T-cell (primary cell): Measurements from ENCODE around the gene LGALS7B. TPM values are rescaled to one million over a fixed set of nuclear protein-coding genes. Genes with fewer than 3 reads are reported as not detected.

Source experiments
- ATAC-seq, 4 experiments: fragments of 200-7000 bp in 3 of 4; fragments of 150-1000 bp in 1 of 4; cut with Tn5 transposase; replicated peaks in 1 of 4; 1 replicate in 3 of 4; 2 replicates in 1 of 4; pipeline ENCODE4 v1.10.0; 2021; ENCODE audit warnings: moderate library complexity in 3 of 4, mild to moderate bottlenecking in 2 of 4, moderate number of reproducible peaks in 1 of 4
- CTCF ChIA-PET, 2 donors: fragments of 300-600 bp; sonication (Branson Sonifier 250); formaldehyde crosslinking; loops; one replicate each; lab custom pipeline; 2022; ENCODE audit warnings: antibody characterized with exemption in 2 of 2; lab: Charles Lee
- POLR2A ChIA-PET, 2 donors: fragments of 300-600 bp; sonication (Branson Sonifier 250); formaldehyde crosslinking; loops; one replicate each; lab custom pipeline; 2022; ENCODE audit warnings: antibody characterized with exemption in 2 of 2; lab: Charles Lee
- DNase-seq, 35 experiments: peaks; one replicate each; pipeline versions ENCODE4 v3.0.0 to v3.0.0-alpha.2; 2013 to 2023
- H3K27ac ChIP-seq: one replicate; pipeline ENCODE4 v1.5.1; 2013; ENCODE audit warnings: low read length
- H3K27me3 ChIP-seq, 2 experiments: replicated peaks in 1 of 2; 1 replicate in 1 of 2; 2 replicates in 1 of 2; pipeline versions ENCODE4 v1.6.1 to v1.7.0; 2013; ENCODE audit warnings: low read length in 1 of 2, mixed read lengths in 1 of 2; ENCODE audit not compliant: control insufficient read depth in 2 of 2, insufficient read depth in 2 of 2; ENCODE audit errors: extremely low read depth in 1 of 2
- H3K36me3 ChIP-seq, 2 donors: 1 replicate in 1 of 2; 2 replicates in 1 of 2; pipeline versions ENCODE4 v1.6.1 to v1.7.0; 2013; ENCODE audit warnings: low read length in 1 of 2; ENCODE audit not compliant: control insufficient read depth in 2 of 2, insufficient read depth in 1 of 2; ENCODE audit errors: extremely low read depth in 1 of 2
- H3K4me1 ChIP-seq, 2 experiments: 1 replicate in 1 of 2; 2 replicates in 1 of 2; pipeline versions ENCODE4 v1.6.1 to v1.7.0; 2013; ENCODE audit warnings: low read length in 2 of 2, mixed read lengths in 1 of 2; ENCODE audit not compliant: insufficient read depth in 2 of 2, control insufficient read depth in 1 of 2; ENCODE audit errors: extremely low read depth in 1 of 2
- H3K4me3 ChIP-seq, 2 donors: 1 replicate in 1 of 2; 2 replicates in 1 of 2; pipeline versions ENCODE4 v1.5.1 to v1.7.0; 2013; ENCODE audit warnings: mild to moderate bottlenecking in 2 of 2, low read length in 1 of 2, moderate library complexity in 1 of 2; ENCODE audit not compliant: control insufficient read depth in 1 of 2; ENCODE audit errors: extremely low read depth in 1 of 2
- H3K9me3 ChIP-seq: 2 replicates; pipeline ENCODE4 v1.7.0; 2013
- H3K27ac Mint-ChIP-seq, 2 donors: one replicate each; pipeline ENCODE4 v1.8.0; 2020 to 2021; ENCODE audit warnings: mild to moderate bottlenecking in 2 of 2, mixed read lengths in 2 of 2
- H3K27me3 Mint-ChIP-seq, 2 donors: one replicate each; pipeline ENCODE4 v1.8.0; 2021 to 2022; ENCODE audit warnings: mixed read lengths in 2 of 2
- H3K36me3 Mint-ChIP-seq: one replicate; pipeline ENCODE4 v1.8.0; 2021; ENCODE audit warnings: mixed read lengths
- H3K4me1 Mint-ChIP-seq, 3 donors: one replicate each; pipeline ENCODE4 v1.8.0; 2020 to 2022; ENCODE audit warnings: mixed read lengths in 3 of 3, mild to moderate bottlenecking in 1 of 3
- H3K4me3 Mint-ChIP-seq, 3 donors: one replicate each; pipeline ENCODE4 v1.8.0; 2020 to 2022; ENCODE audit warnings: mild to moderate bottlenecking in 3 of 3, mixed read lengths in 3 of 3, moderate library complexity in 3 of 3
- H3K9me3 Mint-ChIP-seq, 3 donors: one replicate each; pipeline ENCODE4 v1.8.0; 2020 to 2022; ENCODE audit warnings: mixed read lengths in 3 of 3
- WGBS: methylation state at CpG from one replicate; pipeline ENCODE4 v1.1.5; 2013; ENCODE audit warnings: missing lambda C conversion rate; ENCODE audit not compliant: insufficient coverage; 5-methylcytosine and 5-hydroxymethylcytosine counted together
- total RNA-seq, 35 experiments: library from RNA in 6 of 35; stranded (reverse) in 6 of 35; fragments of 120-200 nt in 1 of 35; gene quantifications; one replicate each; pipeline versions ENCODE4 v1.2.1 to v1.2.4 and lab custom pipeline; 2013 to 2026

LGALS7B gene
- total RNA-seq, 5 donors from 2014 or later (not counting 1 experiment from before 2014, with no cell fraction given), result not detected

DNA sequence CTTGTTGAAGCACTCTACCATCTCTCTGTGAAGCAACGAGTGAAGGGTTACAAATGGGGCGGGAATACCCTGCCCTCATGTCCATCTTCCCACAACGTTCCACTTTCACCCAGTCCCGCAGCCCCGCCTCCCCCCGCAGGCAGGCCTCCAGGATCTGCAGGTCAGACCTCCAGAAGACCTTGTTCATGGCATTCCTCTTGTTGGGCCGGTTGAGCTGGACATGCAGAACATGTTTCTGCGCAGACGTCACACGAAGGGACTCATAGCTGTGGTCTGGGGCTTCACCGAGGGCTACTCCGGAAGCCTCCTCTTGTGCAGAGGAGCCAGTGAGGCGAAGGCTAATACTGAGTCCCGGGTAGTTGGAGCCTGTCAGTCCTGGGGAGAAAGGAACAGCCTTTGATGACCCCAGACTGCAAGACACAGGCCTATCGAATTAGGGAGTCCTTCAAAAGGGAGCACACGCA lies 42.2 kb downstream of the LGALS7B start:
- Mint-ChIP-seq H3K27ac (peak overlapping the region; percentile 91 to 95), H3K9me3 (no peaks in the 10 kb centered on the region), H3K4me3 (peak overlapping the region; percentile 85 to 91 (median 87)), H3K4me1 (peaks cover 42 to 45% (median 43%) of the 10 kb centered on the region in 3 donors), H3K36me3 (peaks cover 29% of the 10 kb centered on the region), H3K27me3 (no peaks in the 10 kb centered on the region)
- WGBS, result 1% methylated on average over 14 of the region's 16 CpGs
- Histone ChIP-seq H3K9me3 (no peaks in the 10 kb centered on the region), H3K36me3 (peaks cover 13 to 27% of the 10 kb centered on the region in 2 donors), H3K4me3 (peak overlapping the region; percentile 62 to 97), H3K27me3 (no peaks in the 10 kb centered on the region), H3K27ac (peak overlapping the region; percentile 57), H3K4me1 (peaks cover 5 to 29% of the 10 kb centered on the region in 2 experiments)
- peak in 3 of 4 experiments; percentile 10 to 18 (median 13) for ATAC-seq
- ChIA-PET POLR2A (interaction anchor here (0.6 to 1.1 kb wide), 5 partner anchors 11 to 43 kb away, joined by 3 to 13 read pairs (median 10); no protein-coding TSS in a partner anchor), CTCF (interaction anchor here in 1 of 2 donors (1.0 to 2.1 kb wide), 7 partner anchors 11 to 428 kb away, joined by 4 to 15 read pairs (median 8); partner anchors contain the start of genes ACTN4, FAM98C, MRPS12 and SARS2)
- DNase-seq, result no peak

DNA sequence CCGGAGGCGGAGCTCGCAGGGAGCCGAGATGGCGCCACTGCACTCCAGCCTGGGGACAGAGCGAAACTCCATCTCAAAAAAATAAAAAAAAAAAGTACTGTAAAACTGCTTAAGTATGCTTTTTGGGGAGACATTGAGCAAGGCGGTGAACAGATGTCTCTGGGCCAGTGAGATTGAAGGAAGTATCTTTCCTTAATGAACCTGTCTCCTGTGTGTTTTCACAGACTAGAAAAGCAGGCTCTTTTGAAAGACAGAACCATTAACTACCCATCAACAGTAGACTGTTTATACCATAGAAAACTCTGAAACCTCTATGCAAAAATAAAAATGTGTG lies 44.1 kb downstream of the LGALS7B start:
- WGBS, result 100% methylated on average over 1 of the region's 7 CpGs
- H3K9me3 ChIP-seq, result no peaks in the 10 kb centered on the region
- Mint-ChIP-seq H3K36me3 (peaks cover 30% of the 10 kb centered on the region), H3K4me3 (peak overlapping the region in 2 of 3 donors; percentile 1 to 3), H3K27ac (peak overlapping the region in 1 of 2 donors; percentile 52), H3K9me3 (no peaks in the 10 kb centered on the region), H3K27me3 (no peaks in the 10 kb centered on the region), H3K4me1 (peaks cover 31 to 33% (median 32%) of the 10 kb centered on the region in 3 donors)
- ChIA-PET POLR2A (interaction anchor here in 1 of 2 donors (0.6 kb wide), 1 partner anchor 15 kb away, joined by 5 read pairs; no protein-coding TSS in a partner anchor), CTCF (interaction anchor here in 1 of 2 donors (2.0 to 2.1 kb wide), 2 partner anchors 9 to 430 kb away, joined by 9 to 15 read pairs; partner anchors contain the start of gene FAM98C)
- H3K4me1 ChIP-seq, result peaks cover 5 to 25% of the 10 kb centered on the region in 2 experiments
- ATAC-seq, result no peak
- peaks cover 20 to 35% of the 10 kb centered on the region in 2 donors for H3K36me3 ChIP-seq
- DNase-seq, result no peak
- no peak overlapping the region for H3K4me3 ChIP-seq
- H3K27ac ChIP-seq, result no peak overlapping the region
- no peaks in the 10 kb centered on the region for H3K27me3 ChIP-seq

DNA sequence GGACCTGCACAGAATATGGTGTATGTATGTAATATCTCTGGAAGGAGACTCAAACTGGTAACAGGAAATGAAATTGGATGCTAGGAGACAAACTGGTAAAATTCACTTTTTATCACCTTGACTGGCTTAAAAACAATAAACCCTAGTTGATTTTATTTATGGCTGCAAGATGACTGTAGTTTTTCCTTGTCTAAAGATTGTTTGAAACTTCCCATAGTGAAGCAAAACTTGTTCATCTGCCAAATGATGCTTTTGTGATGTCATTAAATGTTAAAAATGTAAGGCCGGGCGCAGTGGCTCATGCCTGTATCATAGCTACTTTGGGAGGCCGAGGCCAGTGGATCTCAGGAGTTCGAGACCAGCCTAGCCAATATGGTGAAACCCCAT lies 45.1 kb downstream of the LGALS7B start:
- Histone ChIP-seq H3K36me3 (peaks cover 23 to 43% of the 10 kb centered on the region in 2 donors), H3K4me1 (peaks cover 5 to 28% of the 10 kb centered on the region in 2 experiments), H3K27ac (no peak overlapping the region), H3K27me3 (no peaks in the 10 kb centered on the region), H3K4me3 (no peak overlapping the region), H3K9me3 (no peaks in the 10 kb centered on the region)
- WGBS, result no CpG with 5 or more reads among the region's 4 CpGs
- ChIA-PET CTCF (interaction anchor here in 1 of 2 donors (0.6 kb wide), 1 partner anchor 432 kb away, joined by 3 read pairs; no protein-coding TSS in a partner anchor), POLR2A (interaction anchor here in 1 of 2 donors (1.3 kb wide), 1 partner anchor 8 kb away, joined by 4 read pairs; no protein-coding TSS in a partner anchor)
- DNase-seq, result no peak
- H3K36me3 Mint-ChIP-seq, result peaks cover 34% of the 10 kb centered on the region
- H3K27me3 Mint-ChIP-seq, result no peaks in the 10 kb centered on the region
- no peak overlapping the region for H3K4me3 Mint-ChIP-seq
- H3K4me1 Mint-ChIP-seq, result peaks cover 28 to 37% (median 33%) of the 10 kb centered on the region in 3 donors
- H3K27ac Mint-ChIP-seq, result peak overlapping the region in 1 of 2 donors; percentile 46
- H3K9me3 Mint-ChIP-seq, result no peaks in the 10 kb centered on the region
- no peak for ATAC-seq

DNA sequence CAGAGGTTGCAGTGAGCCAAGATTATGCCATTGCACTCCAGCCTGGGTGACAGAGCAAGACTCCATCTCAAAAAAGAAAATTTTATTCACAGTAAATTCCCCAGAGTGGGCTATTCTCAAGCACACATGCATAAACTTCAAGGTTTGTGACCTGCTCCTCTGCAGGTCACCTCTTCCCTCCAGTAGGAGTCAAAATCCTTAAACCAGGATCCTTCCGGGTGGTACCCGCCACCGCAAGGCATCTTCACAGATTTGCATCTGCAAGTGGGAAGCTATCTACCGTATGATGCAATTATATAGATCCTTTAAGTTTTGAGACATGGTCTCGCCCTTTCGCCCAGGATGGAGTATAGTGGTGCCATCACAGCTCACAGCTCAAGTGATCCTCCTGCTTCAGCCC lies 45.6 kb downstream of the LGALS7B start:
- no peaks in the 10 kb centered on the region for H3K27me3 Mint-ChIP-seq
- Histone ChIP-seq H3K27ac (no peak overlapping the region), H3K36me3 (peaks cover 23 to 46% of the 10 kb centered on the region in 2 donors), H3K4me1 (peaks cover 5 to 33% of the 10 kb centered on the region in 2 experiments), H3K9me3 (no peaks in the 10 kb centered on the region), H3K4me3 (no peak overlapping the region), H3K27me3 (no peaks in the 10 kb centered on the region)
- no peak for ATAC-seq
- no peak overlapping the region for H3K4me3 Mint-ChIP-seq
- peaks cover 39% of the 10 kb centered on the region for H3K36me3 Mint-ChIP-seq
- ChIA-PET CTCF (interaction anchor here in 1 of 2 donors (0.7 kb wide), 1 partner anchor 10 kb away, joined by 3 read pairs; no protein-coding TSS in a partner anchor), POLR2A (interaction anchor here in 1 of 2 donors (1.3 kb wide), 1 partner anchor 8 kb away, joined by 4 read pairs; no protein-coding TSS in a partner anchor)
- peaks cover 28 to 40% (median 38%) of the 10 kb centered on the region in 3 donors for H3K4me1 Mint-ChIP-seq
- H3K9me3 Mint-ChIP-seq, result no peaks in the 10 kb centered on the region
- WGBS, result 96% methylated on average over 4 of the region's 6 CpGs
- DNase-seq, result no peak
- no peak overlapping the region for H3K27ac Mint-ChIP-seq

DNA sequence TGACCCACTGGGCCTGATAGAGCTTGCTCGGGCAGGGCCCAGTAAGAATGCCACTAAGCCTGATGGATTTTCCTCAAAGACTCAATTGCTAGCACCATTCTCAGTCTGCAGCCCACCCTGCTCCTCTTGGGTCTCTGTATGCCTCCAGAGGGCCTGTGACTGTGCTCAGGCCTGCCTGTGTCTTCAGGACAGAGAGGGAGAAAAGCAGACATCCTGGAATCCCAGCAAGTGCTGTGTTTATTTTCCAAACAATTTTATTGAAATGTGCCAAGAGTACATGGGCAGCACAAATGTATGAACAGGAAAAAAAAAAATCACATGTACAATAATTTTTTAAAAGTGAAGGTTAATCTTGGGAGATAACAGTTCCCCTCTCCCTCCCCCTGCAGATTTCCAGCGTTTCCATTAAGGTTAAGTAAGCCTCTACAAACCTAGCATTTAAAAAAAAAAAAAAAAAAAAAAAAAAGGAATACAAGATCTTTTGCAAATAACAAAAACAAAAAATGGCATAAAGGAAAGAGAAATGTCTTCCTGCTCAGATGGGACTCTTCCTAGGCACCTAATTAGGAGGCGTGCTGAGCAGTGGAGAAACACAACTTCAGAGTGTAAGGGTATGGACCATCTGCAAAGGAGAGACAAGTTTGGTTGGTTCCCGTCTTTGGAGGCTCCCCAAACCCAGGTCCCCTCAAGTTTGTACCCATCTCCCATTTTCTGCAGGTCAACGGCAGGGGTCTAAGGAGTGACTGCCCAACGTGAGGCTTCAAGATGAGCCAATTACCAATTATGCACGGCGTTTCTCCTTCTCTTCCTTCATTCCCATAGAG lies 47.4 kb downstream of the LGALS7B start:
- no peak for DNase-seq
- H3K9me3 Mint-ChIP-seq, result no peaks in the 10 kb centered on the region
- no peak for ATAC-seq

More for the DNA sequence above, 47.4 kb downstream of the LGALS7B start:
- CTCF ChIA-PET, result interaction anchor here in 1 of 2 donors (0.6 kb wide), 1 partner anchor 32 kb away, joined by 5 read pairs; no protein-coding TSS in a partner anchor
- Histone ChIP-seq H3K4me1 (peaks cover 4 to 35% of the 10 kb centered on the region in 2 experiments), H3K27ac (no peak overlapping the region), H3K27me3 (no peaks in the 10 kb centered on the region), H3K4me3 (no peak overlapping the region), H3K9me3 (no peaks in the 10 kb centered on the region), H3K36me3 (peaks cover 23 to 55% of the 10 kb centered on the region in 2 donors)
- Mint-ChIP-seq H3K36me3 (peaks cover 42% of the 10 kb centered on the region), H3K27me3 (no peaks in the 10 kb centered on the region), H3K27ac (peak overlapping the region in 1 of 2 donors; percentile 39), H3K4me3 (no peak overlapping the region), H3K4me1 (peaks cover 19 to 38% (median 36%) of the 10 kb centered on the region in 3 donors)
- 96% methylated on average over 4 of the region's 8 CpGs for WGBS
- POLR2A ChIA-PET, result interaction anchor here in 1 of 2 donors (0.6 kb wide), 1 partner anchor 13 kb away, joined by 5 read pairs; no protein-coding TSS in a partner anchor
